GM18526 (cell line): ENCODE data around the gene ATP5MC3.

Source experiments
- POLR2A ChIP-seq: IDR thresholded peaks from 3 replicates; pipeline ENCODE4 v1.6.1; 2011; ENCODE audit not compliant: insufficient read length; ENCODE audit errors: extremely low read depth

ATP5MC3 gene

DNA sequence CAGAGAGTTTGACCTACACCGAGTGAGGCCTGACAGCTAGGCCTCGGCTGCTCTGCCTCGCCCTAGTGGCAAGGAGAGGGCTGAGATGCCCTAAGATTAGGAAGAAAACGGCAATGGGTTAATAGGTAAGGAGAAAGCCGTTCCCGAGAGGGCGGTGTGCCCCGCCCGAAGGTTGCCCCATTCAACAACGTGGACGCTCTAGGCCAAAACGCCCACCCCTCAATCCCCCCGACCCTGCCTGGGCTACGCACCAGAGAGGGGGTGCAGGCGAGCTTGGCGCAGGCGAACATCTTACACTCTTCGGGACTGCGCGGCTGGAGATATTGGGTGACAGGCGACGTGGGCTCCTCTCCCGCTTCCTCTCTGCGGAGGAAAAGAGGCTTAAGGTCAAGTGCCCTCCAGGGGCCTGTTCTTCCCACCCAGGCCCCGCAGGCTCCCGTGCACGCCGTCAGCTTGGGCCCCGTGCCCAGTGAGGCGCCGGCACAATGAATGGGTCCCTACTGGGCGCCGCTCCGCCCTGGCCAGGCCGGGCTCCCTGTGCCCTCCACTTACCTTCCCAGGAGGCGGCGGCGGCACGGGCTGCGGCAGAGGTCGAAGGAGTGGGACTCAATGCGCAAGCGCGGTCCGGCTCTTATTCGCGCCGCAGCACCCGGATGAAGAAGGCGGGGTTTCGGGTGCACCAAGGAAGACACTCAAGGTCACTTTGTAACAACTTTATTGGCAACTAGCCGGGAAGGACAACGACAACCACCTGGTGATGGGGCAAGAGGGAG is at the start of gene ATP5MC3:
Gene ATP5MC3, minus strand, starts transcription at position 607 of the 773 bp plus-strand sequence. Its CDS starts 317 bp downstream, at position 290.
- peak; percentile 95 for TF ChIP-seq POLR2A

DNA sequence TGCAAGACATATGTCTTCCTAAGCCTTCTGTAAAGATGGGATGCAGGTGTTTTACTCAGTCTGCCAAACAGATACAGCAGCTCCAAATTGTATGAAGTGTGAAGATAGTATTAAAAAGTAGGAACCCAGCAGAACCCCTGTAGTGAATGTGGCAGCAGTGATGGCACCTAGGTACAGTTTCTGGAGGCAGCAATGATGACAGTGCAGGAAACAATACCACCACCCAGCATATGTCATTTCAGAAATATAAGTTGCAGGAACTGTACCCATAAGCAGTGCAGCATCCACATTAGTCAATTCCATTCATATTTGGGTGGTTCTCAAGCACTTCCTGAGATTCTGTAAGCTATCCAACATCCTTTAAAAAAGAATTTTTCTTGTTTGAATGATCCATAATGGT is 46.7 kb upstream of the ATP5MC3 start:
- TF ChIP-seq POLR2A: no peak

DNA sequence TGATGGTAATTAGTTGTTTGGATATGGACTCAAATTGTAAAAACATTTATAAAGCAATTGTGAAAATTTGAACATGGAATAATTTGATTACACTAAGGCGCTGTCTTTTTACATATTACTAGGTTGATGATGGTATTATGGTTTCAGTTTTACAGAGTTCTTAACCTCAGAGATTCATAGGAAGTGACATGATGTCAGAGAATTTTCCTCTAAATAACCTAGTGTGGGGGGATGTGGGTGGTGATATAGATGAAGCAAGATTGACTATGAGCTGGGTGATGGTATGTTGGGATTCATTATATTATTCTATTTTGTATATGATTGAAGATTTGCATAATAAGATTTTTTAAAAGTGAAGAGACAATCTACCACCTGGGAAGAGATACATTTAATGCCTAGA is 45.9 kb upstream of the ATP5MC3 start:
- no peak for TF ChIP-seq POLR2A

DNA sequence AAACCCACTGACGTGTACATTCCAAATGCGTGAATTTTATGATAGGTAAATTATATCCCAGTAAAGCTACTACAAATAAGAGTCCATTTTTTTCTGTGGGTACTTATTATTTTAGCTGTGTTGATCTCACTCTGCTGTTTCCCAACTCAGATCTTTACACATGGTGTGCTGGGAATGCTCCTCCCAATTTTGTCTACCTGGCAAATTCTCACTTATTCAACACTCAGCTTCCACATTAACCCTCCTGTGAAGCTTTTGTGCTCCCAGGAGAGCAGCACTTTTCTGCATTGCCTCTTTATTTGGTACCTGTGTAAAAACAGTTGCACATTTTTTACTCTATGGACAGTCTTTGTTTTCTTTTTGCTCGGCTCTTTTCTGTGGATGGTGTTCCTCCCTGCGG is 38.6 kb upstream of the ATP5MC3 start:
- no peak for TF ChIP-seq POLR2A

DNA sequence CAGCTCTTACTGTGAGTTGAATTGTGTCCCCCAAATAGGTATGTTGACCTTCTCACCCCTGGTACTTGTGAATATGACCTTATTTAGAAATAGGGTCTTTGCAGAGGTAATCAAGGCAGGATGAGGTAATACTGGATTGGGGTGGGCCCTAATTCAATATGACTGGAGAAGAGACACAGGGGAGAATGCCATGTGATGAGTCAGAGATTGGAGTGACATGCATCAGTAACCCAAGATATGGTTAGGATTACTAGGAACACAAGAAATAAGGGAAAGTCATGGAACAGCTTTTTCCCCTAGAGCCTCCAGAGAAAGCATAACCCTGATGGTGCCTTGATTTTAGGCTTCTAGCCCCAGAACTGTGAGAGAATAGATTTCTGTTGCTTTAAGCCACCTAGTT is 37.0 kb upstream of the ATP5MC3 start:
- TF ChIP-seq POLR2A: no peak

DNA sequence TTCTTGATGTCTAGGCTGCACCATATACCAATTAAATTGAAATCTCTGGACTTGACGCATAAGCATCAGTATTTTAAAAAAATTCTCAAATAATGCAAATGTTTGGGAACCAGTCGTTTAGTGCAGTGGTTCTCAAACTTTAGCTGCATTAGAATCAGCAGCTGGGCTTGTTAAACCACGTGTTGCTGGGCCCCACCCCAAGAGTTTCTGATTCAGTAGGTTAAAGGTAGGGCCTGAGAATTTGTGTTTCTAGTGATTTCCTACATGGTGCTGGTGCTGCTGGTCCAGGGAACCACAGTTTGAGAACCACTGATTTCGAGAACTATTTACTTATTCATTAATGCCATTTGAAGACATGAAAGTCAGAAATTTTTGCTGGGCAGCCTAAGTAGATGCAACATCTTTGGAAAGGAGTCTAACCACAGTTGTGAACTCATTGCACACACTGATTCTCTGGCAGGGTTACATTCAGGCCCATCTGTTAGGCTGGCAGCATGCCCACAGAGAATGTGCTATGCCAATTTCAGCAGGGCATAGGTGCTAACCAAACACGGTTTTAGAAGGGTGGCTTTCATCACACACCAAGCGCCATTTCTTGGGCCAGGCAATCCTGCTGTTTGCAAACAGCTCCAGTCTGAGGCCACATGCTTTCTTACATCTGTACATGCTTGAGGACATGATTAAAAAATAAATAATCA is 26.4 kb upstream of the ATP5MC3 start:
- TF ChIP-seq POLR2A: no peak

DNA sequence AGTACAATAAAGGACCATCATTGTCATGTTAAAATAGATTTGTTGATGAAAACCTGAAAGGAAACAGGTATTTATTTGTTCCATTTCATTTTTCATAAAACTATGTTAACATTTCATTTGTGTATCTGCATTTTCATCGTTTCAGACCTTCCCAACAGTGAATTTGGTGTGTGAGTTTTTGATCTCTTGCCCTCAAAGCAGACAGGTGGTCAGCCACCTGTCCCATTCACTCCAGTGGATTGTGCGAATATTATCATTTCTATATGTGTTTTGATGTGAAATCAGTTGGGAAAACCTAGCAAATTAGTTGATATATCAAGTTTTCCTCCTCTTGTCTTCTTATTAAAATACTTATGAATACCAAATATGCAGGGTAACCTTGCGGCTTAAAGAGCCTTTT is 25.4 kb upstream of the ATP5MC3 start:
- TF ChIP-seq POLR2A: no peak

DNA sequence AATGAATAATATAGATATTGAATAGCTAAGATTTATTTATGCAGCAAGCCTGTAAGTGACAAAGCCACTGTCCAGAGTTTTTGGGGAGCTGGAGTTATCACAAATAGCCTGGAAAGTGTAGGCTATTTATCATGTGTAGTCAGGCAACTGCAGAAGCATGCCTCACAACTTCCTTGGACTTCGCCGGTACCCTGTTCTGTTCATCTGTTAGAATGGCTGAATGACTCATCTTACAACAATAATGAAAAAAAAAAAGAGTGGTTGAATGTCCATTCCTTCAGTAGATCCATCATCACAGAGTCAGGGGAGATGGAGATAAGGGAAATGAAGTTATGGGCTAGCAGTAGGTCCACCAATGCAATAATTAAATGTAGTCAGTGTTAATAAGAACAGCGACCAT is 24.0 kb upstream of the ATP5MC3 start:
- TF ChIP-seq POLR2A: no peak

DNA sequence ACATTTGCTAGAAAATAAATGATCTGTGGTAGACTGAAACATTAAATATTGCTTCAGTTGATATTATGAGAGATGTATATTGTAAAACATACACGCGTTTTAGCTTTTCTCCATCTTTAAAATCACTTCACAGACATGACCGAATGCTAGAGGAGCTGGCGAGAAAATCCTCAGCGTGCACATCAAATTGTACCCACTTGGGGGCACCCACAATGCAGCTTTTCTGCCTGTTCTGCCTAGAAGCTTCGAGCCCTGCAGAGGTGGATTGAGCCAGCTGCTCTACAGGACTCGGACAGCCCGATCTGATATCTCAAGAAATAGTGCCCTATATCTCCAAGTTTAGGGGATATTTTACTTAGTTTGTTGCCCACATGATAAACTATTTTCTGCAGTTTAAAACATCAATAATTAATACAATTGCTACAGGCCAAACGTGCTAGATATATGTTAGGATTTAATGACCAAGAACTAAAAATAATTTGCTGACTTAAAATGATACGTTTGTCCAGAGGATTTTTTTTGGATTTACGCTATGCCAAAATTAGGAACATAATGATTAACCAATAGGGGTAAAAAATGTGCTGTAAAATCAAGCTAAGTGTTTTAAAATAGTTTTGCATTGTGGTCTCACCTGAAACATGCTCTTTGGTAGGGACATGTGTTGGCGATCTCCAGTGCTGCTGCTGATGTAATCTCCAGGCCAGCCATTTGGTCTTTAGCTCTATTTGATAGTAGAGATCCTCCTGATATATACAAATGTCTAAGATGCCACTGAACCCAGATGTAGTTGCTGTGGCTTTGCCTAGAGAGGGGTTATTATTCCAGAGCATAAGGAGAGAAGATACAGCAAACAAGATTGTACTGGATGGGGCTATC is 22.3 kb upstream of the ATP5MC3 start:
- no peak for TF ChIP-seq POLR2A

DNA sequence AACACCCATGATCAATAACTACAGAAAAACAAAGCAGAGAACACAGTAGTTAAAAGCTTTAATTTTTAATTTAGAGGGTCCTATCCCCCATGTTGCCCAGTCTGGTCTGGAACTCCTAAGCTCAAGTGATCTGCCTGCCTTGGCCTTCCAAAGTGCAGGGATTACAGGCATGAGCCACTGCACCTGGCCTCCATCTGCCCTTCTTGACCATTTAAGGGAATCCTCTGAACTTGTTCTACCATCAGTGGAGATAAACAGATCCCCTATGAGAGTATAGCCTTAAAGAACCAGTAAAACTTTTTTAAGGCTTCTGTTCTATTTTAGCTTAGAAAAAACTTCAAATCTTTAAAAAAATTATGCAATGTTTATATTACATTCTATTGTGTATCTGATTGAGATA is 13.5 kb upstream of the ATP5MC3 start:
- no peak for TF ChIP-seq POLR2A

DNA sequence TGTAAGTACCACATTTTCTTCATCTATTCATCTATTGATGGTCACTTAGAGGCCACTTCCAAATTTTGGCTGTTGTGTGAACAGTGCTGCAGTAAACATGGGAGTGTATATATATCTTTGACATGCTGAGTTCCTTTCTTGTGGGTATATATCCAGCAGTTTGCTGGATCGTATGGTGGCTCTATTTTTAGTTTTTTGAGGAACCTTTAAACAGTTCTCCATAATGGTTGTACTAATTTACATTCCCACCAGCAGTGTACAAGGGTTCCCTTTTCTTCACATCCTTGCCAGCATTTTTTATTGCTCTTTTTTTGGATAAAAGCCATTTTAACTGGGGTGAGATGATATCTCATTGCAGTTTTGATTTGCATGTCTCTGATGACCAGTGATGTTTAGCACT is 7.3 kb upstream of the ATP5MC3 start:
- TF ChIP-seq POLR2A: no peak

DNA sequence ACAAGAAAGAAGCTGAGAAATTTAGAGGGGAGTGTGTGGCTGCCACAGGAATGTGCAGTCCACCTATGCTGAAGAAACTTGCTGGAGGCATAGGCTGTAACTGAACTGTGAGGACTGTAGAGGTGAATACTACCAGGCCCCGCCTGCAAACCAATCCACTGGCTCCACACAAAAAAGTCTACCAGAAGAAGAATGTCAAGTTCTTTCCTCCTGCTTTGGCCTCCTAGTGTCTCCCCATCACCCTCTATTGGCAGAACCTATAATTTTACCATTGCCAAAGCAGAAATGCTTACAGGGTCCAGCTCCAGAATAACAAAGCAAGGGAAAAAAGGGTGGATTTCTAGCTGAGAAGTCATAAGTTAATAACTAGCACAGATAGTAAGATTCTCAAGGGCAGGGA is 5.9 kb upstream of the ATP5MC3 start:
- no peak for TF ChIP-seq POLR2A

DNA sequence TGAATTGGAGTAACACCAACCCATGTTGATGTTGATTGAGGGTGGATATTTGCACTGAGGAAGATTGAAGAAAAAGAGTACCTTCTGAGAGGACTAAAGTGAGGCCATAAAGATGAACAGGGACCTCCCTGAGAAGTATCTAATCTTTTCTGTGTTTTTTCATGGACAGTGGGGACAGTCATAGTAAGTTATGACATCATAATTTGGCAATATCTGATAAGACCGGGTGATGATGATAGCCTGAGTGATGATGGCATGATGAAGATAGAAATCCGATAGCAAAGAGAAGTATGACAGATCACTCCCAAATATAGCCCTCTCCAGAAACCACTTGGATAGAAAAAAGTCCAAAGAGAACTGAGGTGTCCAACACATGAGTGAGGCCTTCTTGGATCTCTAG is 2.2 kb upstream of the ATP5MC3 start:
- TF ChIP-seq POLR2A: no peak

DNA sequence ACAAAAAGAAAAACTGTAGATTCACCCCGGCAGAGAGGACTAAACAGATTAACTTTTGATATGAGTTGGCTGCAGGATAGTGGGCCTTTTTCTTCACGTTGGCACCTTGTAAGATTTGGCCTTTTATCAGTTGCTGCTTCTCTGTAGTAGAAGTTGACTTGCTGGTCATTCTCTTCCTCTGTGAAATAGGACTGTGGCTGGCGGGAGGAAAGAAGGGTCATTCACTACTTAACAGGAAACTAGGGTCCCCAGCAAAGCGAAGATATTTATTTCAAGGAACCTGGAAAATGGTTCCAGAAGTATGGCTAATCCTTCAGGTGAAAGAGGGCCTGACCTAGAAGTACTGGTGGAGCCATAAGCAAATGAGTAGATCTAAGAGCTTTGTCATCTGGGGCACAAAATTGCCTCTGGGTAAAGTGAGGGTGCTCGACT is 383 bp upstream of the ATP5MC3 start:
- TF ChIP-seq POLR2A: no peak

DNA sequence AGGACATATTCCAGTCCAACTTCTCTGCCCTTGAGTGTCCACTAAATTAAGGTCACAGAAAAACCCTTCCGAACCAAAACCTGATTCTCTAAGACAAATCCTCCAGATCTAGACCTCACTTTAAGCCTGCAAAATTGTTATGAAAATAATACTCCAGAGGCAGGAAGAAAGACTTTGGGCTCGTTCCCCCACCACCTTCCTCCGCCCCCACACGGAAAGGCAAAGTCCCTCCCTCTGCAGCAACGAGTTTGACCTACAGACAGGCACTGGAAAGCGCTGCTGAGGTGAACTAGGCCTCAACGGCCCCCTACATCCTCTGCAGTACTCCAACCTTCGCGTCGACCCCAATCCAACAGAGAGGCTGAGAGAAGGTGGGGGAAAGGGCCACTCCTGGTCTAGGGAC is 808 bp downstream of the ATP5MC3 start:
- TF ChIP-seq POLR2A: peak; percentile 15

DNA sequence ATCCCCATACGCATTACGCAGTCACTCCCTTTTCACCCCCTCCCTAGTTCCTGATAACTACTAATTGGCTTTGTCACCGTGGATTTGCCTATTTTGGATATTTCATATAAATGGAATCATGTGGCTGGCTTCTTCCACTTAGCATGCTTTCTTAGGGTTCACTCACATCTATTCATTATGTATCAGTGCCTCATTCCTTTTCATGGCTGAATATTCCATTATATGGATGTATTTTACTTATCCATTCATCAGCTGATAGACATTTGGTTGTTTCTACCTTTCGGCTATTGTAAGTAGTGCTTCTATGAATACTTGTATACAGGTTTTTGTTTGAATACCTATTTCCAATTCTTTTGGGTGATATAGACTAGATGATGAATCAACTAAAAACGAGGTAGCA is 4.9 kb downstream of the ATP5MC3 start:
- no peak for TF ChIP-seq POLR2A
